PFSK-1 (cell line): Measurements from ENCODE around the gene PUS1.

Experiments used
- FOXP2 ChIP-seq: optimal IDR thresholded peaks from 2 replicates; pipeline ENCODE3; 2011; ENCODE audit warnings: borderline replicate concordance, control low read depth, inconsistent platforms; ENCODE audit not compliant: insufficient read depth; ENCODE audit errors: extremely low read length, extremely low read depth
- POLR2AphosphoS5 ChIP-seq: IDR thresholded peaks from 2 replicates; pipeline ENCODE4 v1.6.1; 2012; ENCODE audit warnings: low read depth, mild to moderate bottlenecking, control low read depth, low read length, moderate library complexity
- SIN3A ChIP-seq: IDR thresholded peaks from 2 replicates; pipeline ENCODE4 v1.6.1; 2012; ENCODE audit warnings: mild to moderate bottlenecking, low read length, moderate library complexity, borderline replicate concordance; ENCODE audit not compliant: insufficient read depth
- TAF1 ChIP-seq: IDR thresholded peaks from 2 replicates; pipeline ENCODE4 v1.6.1; 2012; ENCODE audit warnings: low read length, control low read depth, borderline replicate concordance; ENCODE audit not compliant: insufficient read depth
- TF ChIP-seq, protein P1 (sequence below), 2 experiments: IDR thresholded peaks; 2 replicates each; pipeline versions ENCODE4 v1.6.1 to v1.8.0; 2011 to 2012; ENCODE audit warnings: low read depth in 2 of 2, low read length in 2 of 2, control low read depth in 1 of 2, inconsistent platforms in 1 of 2, mild to moderate bottlenecking in 1 of 2, moderate library complexity in 1 of 2; ENCODE audit not compliant: insufficient read depth in 1 of 2

PUS1 gene

DNA sequence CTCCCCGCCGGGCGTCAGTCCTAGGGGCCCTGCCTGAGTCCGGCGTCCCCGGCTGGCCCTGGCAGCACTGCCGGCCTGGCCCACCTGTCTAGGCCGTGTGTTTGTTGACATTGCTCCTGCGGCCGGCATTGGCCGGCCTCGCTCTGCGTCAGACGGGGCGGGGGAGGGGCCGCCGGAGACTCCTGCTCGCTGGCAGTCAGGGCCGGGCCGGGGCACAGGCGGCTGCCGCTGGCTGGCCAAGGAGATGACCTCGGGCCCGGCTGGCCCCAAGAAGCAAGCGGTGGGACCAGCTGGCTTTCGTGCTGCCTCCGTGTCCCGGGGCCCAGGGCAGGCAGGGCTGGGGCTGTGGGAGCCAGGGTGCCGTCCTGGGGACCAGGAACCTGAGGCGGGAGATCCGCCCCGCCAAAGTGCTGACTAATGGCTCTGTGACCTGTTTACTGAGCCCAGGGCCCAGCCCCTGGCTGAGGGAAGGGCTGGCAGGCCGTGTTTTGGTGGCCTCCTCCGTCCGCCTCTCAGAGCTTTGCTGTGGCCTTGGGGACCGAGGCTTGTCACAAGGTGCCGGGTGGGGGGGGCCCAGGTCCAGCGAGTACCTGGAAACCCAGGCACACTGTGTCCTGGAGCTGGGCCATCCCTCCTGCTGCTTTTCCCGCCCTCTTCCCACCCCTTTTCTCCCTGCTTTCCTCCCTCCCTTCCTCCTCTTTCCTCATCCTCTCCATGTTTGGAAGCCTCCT lies 32.8 kb upstream of the PUS1 start:
- TF ChIP-seq FOXP2 (peak; percentile 70), TAF1 (0 out of 2 replicates have a peak, but pooled peaks have one; percentile 28), POLR2AphosphoS5 (peak; percentile 73), SIN3A (peak; percentile 99)
- TF ChIP-seq, protein P1, sequence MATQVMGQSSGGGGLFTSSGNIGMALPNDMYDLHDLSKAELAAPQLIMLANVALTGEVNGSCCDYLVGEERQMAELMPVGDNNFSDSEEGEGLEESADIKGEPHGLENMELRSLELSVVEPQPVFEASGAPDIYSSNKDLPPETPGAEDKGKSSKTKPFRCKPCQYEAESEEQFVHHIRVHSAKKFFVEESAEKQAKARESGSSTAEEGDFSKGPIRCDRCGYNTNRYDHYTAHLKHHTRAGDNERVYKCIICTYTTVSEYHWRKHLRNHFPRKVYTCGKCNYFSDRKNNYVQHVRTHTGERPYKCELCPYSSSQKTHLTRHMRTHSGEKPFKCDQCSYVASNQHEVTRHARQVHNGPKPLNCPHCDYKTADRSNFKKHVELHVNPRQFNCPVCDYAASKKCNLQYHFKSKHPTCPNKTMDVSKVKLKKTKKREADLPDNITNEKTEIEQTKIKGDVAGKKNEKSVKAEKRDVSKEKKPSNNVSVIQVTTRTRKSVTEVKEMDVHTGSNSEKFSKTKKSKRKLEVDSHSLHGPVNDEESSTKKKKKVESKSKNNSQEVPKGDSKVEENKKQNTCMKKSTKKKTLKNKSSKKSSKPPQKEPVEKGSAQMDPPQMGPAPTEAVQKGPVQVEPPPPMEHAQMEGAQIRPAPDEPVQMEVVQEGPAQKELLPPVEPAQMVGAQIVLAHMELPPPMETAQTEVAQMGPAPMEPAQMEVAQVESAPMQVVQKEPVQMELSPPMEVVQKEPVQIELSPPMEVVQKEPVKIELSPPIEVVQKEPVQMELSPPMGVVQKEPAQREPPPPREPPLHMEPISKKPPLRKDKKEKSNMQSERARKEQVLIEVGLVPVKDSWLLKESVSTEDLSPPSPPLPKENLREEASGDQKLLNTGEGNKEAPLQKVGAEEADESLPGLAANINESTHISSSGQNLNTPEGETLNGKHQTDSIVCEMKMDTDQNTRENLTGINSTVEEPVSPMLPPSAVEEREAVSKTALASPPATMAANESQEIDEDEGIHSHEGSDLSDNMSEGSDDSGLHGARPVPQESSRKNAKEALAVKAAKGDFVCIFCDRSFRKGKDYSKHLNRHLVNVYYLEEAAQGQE (IDR thresholded peaks at IDR 0.05; ENCODE audit: insufficient read depth in 1 of 2, low read depth in 2 of 2, low read length in 2 of 2) = no peak

DNA sequence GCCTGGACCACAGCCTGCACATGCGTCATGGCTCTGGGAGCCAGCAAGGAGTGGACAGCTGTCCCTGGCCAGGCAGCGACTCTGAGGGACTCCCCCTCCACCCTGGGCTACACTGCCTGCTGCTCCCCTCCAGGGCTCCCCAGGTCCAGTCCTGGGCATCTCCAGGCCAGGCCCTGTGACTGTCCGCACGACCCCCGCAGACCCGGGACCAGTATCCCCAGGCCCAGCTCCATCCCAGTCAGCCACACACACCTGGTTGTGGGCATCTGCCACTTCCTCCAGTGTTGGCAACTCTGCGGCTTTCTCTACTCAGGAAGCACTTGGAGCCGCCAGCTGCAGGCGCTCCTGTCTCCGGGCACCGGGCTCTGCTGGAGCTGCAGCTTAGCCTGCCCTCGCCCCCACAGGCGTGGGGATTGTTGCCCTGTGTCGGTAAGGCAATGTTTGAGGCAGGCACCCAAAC lies 32.2 kb upstream of the PUS1 start:
- TF ChIP-seq TAF1 = no peak
- TF ChIP-seq, protein P1 (IDR thresholded peaks at IDR 0.05; ENCODE audit: insufficient read depth in 1 of 2, low read depth in 2 of 2, low read length in 2 of 2) = no peak
- TF ChIP-seq SIN3A = no peak
- TF ChIP-seq POLR2AphosphoS5 = no peak
- TF ChIP-seq FOXP2 = peak; percentile 28

DNA sequence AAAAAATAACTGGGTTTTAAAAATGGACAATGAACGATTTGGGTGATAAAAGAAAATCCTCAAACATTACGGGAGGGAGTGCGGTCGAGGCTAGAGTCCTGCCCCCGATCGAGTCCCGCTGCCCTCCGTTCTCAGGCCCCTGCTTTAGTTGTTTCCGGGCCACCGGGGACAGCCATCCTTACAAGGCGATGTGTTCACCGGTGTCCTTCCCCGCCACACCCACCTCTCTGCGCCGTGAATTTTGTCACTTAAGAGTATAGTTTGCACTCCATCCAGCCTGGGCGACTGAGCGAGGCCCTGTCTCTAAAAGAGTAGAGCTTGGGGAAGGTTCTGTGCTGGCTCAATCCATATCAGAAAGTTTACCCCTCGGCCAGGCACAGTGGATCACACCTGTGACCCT lies 31.8 kb upstream of the PUS1 start:
- TF ChIP-seq SIN3A (no peak), POLR2AphosphoS5 (no peak), FOXP2 (no peak), TAF1 (no peak)
- TF ChIP-seq, protein P1 (IDR thresholded peaks at IDR 0.05; ENCODE audit: insufficient read depth in 1 of 2, low read depth in 2 of 2, low read length in 2 of 2) = no peak

DNA sequence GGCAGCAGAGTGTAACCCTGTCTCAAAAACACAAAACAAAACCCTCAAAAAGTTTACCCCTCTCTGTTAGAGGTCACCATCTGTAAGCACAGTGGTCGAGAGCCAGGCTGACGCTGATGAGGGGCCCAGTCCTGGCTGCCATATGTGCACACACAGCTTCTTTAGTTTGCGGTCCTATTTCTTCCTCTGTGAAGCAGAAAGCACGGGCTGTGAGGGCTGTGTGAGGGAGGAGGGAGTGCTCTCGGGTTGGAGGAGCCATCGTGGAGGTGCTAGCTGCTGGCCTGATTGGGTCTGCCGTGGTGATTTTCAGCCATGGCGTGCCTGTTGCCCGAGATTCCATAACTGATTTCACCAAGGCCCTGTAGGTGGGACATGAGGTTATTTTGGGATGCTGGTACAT lies 31.2 kb upstream of the PUS1 start:
- TF ChIP-seq SIN3A = no peak

DNA sequence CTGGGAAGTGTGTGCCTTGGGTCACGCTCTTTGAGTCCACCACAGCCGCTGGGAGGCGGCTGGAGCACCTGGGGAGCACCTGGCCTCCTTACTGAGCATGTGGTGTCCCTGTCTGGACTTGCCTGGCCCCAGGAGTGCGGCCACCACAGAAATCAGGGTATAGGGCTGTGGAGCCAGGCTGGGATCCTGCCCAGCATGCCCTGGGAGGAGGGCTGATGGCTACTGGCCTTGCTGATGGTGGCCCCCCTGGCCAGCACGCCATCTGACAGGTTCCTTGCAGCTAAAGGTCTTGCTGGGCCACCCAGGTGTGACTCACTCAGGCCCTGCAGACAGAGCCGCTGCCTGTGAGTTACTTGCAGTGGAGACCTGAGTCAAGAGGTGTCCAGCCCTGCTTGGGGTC lies 28.7 kb upstream of the PUS1 start:
- TF ChIP-seq TAF1 (no peak), FOXP2 (no peak), SIN3A (no peak), POLR2AphosphoS5 (no peak)
- TF ChIP-seq, protein P1 (IDR thresholded peaks at IDR 0.05; ENCODE audit: insufficient read depth in 1 of 2, low read depth in 2 of 2, low read length in 2 of 2) = no peak
